HG03469 (cell line): ENCODE data around the gene ABCA13.
A peak's percentile ranks its signal among the peaks of the same experiment; 100 is the strongest.
"Not testable (repeated sequence)": the region's sequence is repeated elsewhere in the genome, so short reads cannot be mapped to it uniquely, and the experiment has no call there.

Source experiments
- ATAC-seq: cut with Tn5 transposase; IDR thresholded peaks from one replicate; pipeline ENCODE4 v1.9.1; 2021; ENCODE audit warnings: mild to moderate bottlenecking, moderate library complexity, moderate number of reproducible peaks; ENCODE audit not compliant: unreplicated experiment

The ABCA13 gene

GRCh38 chr7:48171202-48171601 lies at the start of gene ABCA13:
ABCA13 (plus strand) TSS chr7:48171458; CDS start chr7:48171484, 26 bp downstream.
- ATAC-seq = no peak

- no peak for ATAC-seq
Observed at GRCh38 chr7:48126037-48126436, 45.2 kb upstream of the ABCA13 start.

- peak; percentile 38 for ATAC-seq
Observed at GRCh38 chr7:48130658-48131108, 40.6 kb upstream of the ABCA13 start.

- ATAC-seq = no peak
Observed at GRCh38 chr7:48132792-48133191, 38.5 kb upstream of the ABCA13 start.

- no peak for ATAC-seq
Observed at GRCh38 chr7:48139459-48139858, 31.8 kb upstream of the ABCA13 start.

- ATAC-seq = no peak
Observed at GRCh38 chr7:48140001-48140681, 31.1 kb upstream of the ABCA13 start.

GRCh38 chr7:48141521-48141920 lies 29.7 kb upstream of the ABCA13 start:
- ATAC-seq = no peak

GRCh38 chr7:48144291-48144768 lies 26.9 kb upstream of the ABCA13 start:
- ATAC-seq = no peak

GRCh38 chr7:48147078-48147591 lies 24.1 kb upstream of the ABCA13 start:
- no peak for ATAC-seq

- ATAC-seq = not testable (repeated sequence)
Observed at GRCh38 chr7:48147690-48148089, 23.6 kb upstream of the ABCA13 start.

- no peak for ATAC-seq
Observed at GRCh38 chr7:48148311-48148710, 22.9 kb upstream of the ABCA13 start.

- ATAC-seq = no peak
Observed at GRCh38 chr7:48149058-48149457, 22.2 kb upstream of the ABCA13 start.

GRCh38 chr7:48150086-48150485 lies 21.2 kb upstream of the ABCA13 start:
- ATAC-seq = no peak

GRCh38 chr7:48154792-48155413 lies 16.4 kb upstream of the ABCA13 start:
- ATAC-seq = no peak

- no peak for ATAC-seq
Observed at GRCh38 chr7:48158404-48158803, 12.9 kb upstream of the ABCA13 start.

GRCh38 chr7:48161407-48162125 lies 9.7 kb upstream of the ABCA13 start:
- ATAC-seq = no peak

GRCh38 chr7:48165157-48165556 lies 6.1 kb upstream of the ABCA13 start:
- ATAC-seq = no peak

- no peak for ATAC-seq
Observed at GRCh38 chr7:48168159-48168558, 3.1 kb upstream of the ABCA13 start.

GRCh38 chr7:48170506-48170905 lies 752 bp upstream of the ABCA13 start:
- no peak for ATAC-seq

GRCh38 chr7:48173313-48173712 lies 2.1 kb downstream of the ABCA13 start:
- no peak for ATAC-seq

GRCh38 chr7:48173756-48174382 lies 2.6 kb downstream of the ABCA13 start:
- no peak for ATAC-seq
